Jurkat, Clone E6-1 (cell line): ENCODE data around the gene COL1A2.

Experiments used
- DNase-seq: peaks from one replicate; pipeline ENCODE4 v3.0.0-alpha.2; 2011; ENCODE audit warnings: low read depth, low spot score
- H3K4me3 ChIP-seq: 2 replicates; pipeline ENCODE4 v1.5.1; 2011; ENCODE audit warnings: mild to moderate bottlenecking, low read length, control low read depth, moderate library complexity

COL1A2 gene

DNA sequence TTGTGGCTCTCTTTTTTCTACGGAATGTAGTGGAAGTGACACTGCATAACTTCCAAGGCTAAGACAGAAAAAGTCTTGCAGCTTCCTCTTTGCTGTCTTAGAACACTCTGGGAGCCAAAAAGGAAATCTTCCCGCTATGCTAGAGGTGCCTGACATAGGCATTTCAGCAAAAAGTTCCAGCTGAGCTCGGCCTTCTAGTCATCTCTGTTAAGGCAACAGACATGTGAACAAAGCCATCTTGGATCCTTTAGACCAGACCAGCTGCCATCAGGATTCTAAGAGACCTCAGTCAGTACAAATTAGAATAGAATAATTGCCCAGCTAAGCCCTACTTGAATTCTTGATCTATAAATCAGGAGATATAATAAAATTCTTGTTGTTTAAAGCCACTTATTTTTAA, 16.3 kb upstream of the COL1A2 start:
- H3K4me3 ChIP-seq: no peak overlapping the region
- no peak for DNase-seq

- no peak for DNase-seq
These were observed 14.4 kb upstream of the COL1A2 start for GRCh38 chr7:94380264-94380663.

GRCh38 chr7:94382132-94382531, 12.6 kb upstream of the COL1A2 start:
- H3K4me3 ChIP-seq: no peak overlapping the region
- DNase-seq: no peak

More at GRCh38 chr7:94380264-94380663, 14.4 kb upstream of the COL1A2 start:
- no peak overlapping the region for H3K4me3 ChIP-seq

DNA sequence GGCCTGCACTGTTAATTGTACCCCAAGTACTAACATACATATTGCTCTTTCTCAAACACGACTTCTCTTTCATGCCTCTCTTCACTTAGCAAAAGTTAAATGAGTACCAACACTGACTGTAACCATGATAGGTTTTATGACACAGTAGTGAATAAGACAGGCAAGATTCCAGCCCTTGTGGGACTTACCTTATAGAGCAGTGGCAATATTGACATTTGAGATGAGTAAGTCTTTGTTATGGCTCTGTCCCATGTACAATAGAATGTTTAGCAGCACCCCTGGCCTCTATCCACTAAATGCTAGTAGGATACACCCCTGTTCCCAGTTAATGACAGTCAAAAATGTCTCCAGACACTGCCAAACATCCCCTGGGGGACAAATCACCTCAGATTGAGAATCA, 11.9 kb upstream of the COL1A2 start:
- DNase-seq: no peak
- no peak overlapping the region for H3K4me3 ChIP-seq

DNA sequence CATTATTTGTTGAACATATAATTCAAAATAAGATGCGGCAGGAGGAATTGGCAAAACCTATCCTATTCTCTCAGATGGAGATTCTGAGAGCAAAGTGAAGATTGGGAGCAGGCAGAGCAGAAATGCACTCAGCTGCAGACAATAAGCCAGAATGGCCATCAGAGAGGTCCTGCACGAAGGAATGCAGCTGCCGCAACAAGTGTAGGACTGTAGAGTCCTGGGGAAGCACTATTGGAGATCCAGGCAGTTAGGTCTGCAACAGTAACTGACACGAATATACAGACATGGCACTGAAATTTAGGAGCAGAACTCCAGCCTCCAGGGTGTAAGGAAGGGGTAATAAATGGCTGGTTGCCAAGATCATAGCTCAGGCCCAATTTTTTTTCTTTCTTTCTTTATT, 10.4 kb upstream of the COL1A2 start:
- no peak for DNase-seq
- no peak overlapping the region for H3K4me3 ChIP-seq

DNA sequence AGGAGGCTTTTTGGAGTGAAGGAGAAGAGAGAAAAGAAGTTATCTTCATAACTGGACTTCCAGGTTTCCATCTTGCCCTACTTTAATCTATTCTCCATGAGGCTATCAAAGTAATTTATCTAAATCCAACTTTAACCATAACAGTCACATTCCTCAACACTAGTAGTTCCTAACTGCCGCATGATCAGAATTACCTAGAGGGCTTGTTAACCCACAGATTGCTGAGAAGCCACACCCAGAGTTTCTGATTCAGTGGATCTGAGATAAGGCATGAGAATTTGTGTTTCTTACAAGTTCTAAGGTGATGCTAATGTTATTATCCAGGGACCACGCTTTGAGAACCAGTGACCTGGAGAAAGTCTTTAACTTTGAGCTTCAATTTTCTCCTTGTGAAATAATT, 8.3 kb upstream of the COL1A2 start:
- no peak for DNase-seq

GRCh38 chr7:94388540-94388939, 6.2 kb upstream of the COL1A2 start:
- H3K4me3 ChIP-seq: no peak overlapping the region
- no peak for DNase-seq

More for the DNA sequence above, 8.3 kb upstream of the COL1A2 start:
- H3K4me3 ChIP-seq: no peak overlapping the region

- H3K4me3 ChIP-seq: no peak overlapping the region
- DNase-seq: no peak
These were observed 5.3 kb upstream of the COL1A2 start for GRCh38 chr7:94389381-94389780.

- DNase-seq: no peak
- no peak overlapping the region for H3K4me3 ChIP-seq
These were observed 2.8 kb upstream of the COL1A2 start for GRCh38 chr7:94391726-94392392.

GRCh38 chr7:94392393-94392786, 2.3 kb upstream of the COL1A2 start:
- H3K4me3 ChIP-seq: no peak overlapping the region
- DNase-seq: no peak

DNA sequence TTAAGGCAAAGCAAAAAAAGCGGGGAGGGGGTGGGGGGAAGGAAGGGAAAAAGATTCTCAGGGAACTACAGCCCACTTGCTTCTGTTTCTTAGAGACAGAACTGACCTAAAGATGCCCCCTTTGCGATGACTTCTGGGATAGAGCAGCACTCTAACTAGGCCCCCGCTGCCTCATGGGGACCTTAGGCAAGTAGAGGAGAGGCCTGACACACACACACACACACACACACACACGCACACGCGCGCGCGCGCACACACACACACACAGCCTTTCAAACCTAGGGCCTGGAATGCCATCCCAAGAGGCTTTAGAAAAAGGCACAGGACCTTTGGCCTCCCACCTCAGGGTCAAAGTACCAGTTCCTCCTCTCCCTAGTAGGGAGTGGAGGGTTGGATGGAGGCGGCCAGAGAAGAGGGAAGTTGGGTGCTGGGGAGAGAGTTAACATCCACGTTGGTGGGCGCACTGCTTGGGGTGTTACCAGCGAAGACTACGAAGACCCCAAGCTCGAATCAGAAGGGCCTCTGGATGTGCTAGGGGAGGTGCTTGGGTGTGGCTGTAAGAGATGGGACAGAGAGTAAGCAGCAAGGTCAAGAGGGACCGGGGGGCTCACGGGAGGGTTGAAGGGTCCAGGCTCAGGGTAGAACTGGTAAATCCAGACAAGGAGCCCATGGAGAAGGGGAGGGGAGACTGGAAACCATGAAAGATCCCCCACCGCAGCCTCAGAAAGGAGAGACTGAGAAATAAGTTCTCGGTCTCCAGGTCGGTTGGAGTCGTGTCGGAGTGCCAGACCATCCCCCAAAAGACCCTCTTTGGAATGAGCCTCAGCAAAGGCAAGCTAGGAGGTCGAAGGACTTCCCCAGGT, 1.2 kb upstream of the COL1A2 start:
- H3K4me3 ChIP-seq: no peak overlapping the region
- no peak for DNase-seq

DNA sequence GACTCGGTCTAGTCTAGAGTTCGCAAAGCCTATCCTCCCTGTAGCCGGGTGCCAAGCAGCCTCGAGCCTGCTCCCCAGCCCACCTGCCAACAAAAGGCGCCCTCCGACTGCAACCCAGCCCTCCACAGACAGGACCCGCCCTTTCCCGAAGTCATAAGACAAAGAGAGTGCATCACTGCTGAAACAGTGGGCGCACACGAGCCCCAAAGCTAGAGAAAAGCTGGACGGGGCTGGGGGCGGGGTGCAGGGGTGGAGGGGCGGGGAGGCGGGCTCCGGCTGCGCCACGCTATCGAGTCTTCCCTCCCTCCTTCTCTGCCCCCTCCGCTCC, 622 bp upstream of the COL1A2 start:
- H3K4me3 ChIP-seq: no peak overlapping the region
- DNase-seq: no peak

DNA sequence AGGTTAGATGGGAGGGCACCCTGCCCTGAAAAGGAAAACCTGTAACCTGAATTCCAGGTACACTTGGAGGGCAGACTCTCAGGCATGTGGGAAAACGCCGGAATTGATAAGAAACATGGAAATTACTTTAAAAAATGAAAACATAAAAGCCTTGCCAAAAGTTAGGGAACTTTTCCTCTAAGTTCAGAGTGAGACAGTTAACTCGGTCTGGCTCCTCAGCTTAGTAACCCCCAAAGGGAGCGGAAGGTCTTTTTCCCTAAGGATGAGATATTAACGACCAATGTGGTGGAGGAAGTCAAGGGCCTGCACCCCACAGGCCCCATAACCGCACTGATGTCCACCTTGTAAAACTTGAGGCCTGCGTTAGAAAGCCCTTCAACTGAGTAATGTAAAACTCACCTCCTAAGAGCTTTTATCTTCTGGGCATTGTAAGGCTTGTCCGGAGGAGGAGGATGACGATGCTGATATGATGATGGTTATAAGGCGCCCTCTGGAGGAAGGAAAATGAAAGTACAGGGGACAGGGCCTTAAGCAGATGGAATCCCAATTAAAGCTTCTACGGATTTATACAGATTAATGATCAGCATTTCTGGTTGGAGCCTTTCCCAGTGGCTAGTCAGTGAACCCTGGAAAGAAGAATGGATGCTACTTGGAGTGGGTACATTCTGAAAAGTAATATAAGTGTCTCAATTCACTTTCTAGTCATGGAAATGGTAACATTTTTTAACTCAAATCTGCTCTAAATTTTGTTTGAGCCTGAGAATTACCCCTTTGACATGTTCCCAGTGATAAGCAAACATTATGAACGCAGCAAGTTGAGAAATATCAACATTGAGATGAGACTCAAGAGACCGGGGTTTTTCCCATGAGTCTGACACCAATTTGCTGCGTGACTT, 694 bp downstream of the COL1A2 start:
- peak; percentile 55 for DNase-seq
- H3K4me3 ChIP-seq: no peak overlapping the region

- DNase-seq: no peak
- H3K4me3 ChIP-seq: no peak overlapping the region
These were observed 1.3 kb downstream of the COL1A2 start for GRCh38 chr7:94396037-94396431.

GRCh38 chr7:94396596-94396995, 1.9 kb downstream of the COL1A2 start:
- DNase-seq: no peak
- no peak overlapping the region for H3K4me3 ChIP-seq

- no peak overlapping the region for H3K4me3 ChIP-seq
- DNase-seq: no peak
These were observed 3.0 kb downstream of the COL1A2 start for GRCh38 chr7:94397722-94398121.

GRCh38 chr7:94398841-94399240, 4.1 kb downstream of the COL1A2 start:
- no peak for DNase-seq
- no peak overlapping the region for H3K4me3 ChIP-seq

- H3K4me3 ChIP-seq: no peak overlapping the region
- DNase-seq: no peak
These were observed 5.3 kb downstream of the COL1A2 start for GRCh38 chr7:94400022-94400421.

GRCh38 chr7:94400643-94401427, 6.1 kb downstream of the COL1A2 start:
- no peak overlapping the region for H3K4me3 ChIP-seq
- no peak for DNase-seq
